NCI-H128 (cell line): ENCODE measurements around the gene PTPN1.
"Not testable (repeated sequence)": the region's sequence is repeated elsewhere in the genome, so short reads cannot be mapped to it uniquely, and the experiment has no call there.

Source experiments
- DNase-seq: peaks from one replicate; lab custom pipeline; 2025; ENCODE audit not compliant: unreplicated experiment; lab: John Stamatoyannopoulos, UW

Gene PTPN1

DNA sequence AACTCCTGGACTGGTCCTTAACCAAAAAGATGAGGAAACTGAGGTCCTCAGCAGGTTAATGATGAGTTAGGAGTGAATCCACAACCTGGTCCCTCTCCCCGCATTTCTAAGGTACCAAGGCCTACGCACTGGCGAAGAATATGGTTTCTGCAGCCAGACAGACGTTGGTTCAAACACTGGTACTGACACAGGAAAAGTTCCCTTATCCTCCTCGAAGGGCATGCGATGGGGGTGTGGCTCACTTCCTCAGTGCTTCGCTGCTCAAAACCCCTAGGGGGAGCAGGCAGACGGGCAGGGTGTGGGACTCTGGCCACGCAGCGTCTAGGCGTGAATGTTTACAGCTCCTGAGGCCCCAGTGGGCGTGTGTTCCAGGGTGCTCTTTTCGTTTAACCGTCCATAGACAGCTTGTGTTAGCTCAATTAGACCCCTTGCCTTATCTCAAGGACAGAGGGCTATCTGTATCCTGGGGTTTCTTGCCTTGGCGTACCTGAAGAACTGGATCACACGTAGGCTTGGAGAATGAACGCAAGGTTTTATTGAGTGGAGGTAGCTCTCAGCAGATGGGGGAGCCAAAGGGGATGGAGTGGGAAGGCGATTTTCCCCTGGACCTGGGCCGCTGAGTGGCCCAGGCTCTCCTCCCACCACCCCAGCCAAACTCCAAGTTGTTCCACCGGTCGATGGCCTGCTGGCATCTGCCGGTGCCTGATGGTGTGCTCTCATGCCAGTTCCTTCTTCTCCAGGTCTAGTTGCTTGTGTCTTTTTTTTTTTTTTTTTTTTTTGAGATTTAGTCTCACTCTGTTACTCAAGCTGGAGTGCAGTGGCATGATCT, 31.8 kb upstream of the PTPN1 start:
- DNase-seq: no peak

DNA sequence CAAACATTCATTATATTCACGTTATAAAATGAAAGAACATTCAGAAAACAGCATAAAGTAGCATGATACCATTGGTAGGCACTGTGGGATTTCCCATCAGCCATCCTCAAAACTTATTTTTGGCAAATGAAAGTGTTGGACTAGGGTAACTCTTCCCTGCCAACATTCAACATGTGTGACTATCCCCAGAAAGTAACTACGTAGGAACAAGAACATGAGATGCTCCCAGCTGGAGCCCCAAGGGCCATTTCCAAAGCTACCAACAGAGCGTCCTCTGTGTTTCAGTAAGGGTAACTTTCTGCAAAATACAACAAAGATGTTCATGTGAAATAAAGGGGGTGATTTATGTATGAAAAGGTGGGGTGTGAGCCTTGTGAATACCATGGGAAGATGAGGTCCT, 28.4 kb upstream of the PTPN1 start:
- DNase-seq: no peak

DNA sequence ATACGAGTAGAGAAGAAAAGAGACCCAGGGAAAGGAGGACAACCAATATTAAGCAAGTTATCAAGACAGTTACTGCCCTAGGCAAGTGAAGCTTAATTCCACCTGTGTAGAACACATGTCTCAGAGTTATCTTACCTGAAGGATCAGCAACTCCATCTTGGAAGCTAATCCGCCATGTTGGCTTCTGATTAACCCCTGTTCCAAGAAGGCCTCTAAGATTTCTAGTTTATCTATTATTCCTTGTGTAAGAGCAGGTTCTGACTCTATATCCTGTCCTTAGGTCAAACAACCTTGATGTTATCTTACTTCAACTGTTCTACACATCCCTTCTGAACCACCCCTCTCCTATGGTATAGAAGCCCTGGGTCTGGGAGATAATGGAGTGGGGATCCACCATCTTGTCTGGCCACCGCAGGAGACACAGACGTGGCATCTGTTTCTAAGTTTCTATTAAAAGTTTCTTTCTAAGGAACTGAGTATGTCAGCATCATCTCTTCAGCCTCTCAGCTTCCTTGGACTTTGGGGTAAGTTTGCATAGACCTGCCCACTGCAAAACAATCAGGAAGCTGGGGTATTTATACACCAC, 27.7 kb upstream of the PTPN1 start:
- DNase-seq: no peak

DNA sequence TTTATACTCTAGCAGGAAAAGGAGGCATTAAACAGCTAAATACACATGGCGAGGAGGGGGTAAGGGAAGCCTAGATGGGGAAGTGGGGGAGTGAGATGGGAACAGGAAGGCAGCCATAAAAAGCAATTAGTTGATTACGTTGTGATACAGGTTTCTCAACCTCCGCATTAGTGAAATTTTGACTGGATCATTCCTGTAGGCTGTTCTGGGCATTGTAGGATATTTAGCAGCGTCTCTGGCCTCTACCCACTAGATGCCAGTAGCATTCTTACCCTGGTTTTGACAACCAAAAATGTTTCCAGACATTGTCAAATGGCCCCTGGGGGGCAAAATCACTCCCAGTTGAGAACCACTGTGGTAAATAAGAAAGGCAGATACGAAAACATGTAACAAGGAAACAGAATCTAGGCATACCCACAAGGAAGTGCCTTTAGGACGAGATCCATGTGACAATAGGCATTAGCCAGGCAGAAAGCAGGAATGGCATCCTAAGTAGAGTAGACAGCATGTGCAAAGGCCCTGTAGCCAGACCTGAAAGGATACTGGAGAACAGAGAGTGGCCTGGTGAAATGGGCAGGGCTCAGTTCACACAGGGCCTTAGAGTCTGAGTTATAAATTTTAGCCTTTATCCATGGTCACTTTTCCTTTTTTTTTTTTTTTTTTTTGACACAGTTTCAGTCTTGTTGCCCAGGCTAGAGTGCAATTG, 25.8 kb upstream of the PTPN1 start:
- no peak for DNase-seq

DNA sequence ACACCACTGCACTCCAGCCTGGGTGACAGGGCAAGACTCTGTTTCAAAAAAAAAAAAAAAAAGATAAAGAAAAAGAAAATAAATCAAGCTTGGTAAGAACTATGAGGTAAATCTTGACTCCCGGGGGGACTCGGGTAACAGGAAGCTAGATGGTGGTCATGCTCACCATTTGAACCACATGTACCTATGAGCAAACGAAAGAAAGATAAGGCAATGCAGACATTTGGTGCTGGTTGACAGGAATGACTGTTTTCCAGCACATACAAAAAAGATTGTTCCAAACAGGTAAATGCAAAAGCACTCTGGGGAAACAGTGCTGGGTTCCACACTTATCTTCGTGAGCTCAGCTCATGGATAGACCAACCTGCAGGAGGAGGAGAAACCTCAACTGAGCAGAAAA, 22.8 kb upstream of the PTPN1 start:
- no peak for DNase-seq

DNA sequence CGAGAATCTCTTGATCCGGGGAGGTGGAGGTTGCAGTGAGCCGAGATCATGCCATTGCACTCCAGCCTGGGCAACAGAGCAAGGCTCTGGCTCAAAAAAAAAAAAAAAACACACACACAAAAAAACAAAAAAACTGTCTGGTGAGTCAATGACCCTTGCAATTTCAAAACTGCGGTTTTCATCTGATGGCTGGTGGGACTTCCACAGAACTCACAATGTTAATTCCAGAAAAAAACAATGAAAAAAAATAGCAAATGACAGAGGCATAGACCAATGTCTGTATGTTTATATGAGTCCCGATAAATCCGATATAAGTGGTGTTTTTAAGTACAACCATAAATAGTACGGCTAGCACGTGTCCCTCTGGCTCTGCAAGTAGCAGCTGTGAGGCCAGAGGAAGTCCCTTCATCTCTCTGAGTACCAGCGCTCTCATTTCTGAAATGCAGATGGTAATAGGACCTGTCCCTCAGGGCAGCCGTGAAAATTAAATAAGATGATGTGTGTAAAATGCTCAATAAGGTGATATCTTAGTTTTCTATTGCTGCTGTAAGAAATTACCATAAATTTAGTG, 21.9 kb upstream of the PTPN1 start:
- DNase-seq: no peak

DNA sequence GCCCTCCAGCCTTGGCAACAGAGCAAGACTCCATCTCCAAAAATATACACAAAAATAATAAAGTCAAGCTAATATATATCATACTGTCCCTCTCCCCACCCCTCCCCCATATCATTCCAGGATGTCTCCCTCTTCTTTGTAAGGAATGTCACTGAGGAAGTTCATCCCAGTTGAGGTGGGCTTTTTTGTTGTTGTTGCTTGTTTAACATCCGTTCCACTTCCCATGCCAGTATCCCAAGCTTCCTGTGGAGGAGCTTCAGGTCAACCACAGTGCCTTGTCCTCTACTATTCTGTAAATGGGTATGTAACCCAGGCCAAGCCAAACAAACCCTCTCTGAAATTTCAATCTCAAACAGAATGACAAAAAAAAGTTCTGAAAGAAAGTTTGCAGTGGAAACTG, 19.0 kb upstream of the PTPN1 start:
- DNase-seq: no peak

DNA sequence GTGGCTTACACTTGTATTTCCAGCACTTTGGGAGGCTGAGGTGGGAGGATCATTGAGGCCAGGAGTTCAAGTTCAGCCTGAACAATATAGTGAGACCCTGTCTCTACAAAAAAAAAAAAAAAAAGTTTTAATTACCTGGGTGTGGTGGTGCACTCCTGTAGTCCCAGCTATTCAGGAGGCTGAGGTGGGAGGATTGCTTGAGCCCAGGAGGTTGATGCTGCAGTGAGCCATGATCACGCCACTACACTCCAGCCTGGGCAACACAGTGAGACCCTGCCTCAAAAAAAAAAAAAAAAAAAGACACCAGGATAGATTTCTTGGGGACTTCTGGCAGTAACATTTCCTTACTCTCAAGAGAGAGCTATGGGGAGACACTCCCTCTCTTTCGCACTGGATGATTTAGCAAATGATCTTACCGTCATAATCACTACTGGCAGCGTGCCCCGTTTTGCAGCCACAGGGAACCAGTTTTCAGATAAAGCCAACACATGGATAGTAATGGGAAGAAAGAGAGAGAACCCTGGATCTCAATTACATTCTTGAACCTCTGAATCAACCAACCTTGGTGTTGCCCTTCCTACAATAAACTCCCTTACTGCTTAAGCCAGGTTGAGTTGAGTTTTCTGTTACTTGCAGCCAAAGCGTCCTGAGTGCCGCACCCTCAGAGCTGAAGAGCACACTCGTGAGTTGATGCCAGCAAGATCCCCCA, 18.1 kb upstream of the PTPN1 start:
- DNase-seq: no peak

DNA sequence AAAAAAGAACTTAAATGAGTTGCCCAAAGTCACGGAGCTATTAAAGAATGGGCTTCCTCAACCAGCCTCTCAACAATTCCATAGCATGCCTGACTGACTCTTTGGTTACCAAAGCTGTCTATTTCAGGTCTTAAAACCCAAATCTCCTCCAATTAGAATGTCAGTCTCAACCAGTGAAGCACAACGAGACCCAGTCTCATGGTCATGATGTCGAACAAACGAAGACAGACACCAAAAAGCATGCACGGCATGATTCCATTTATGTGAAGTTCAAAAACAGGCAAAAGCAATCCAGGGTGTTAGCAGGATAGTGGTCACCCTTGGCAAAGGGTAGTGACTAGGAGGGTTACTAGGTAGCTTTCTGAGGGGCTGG, 16.3 kb upstream of the PTPN1 start:
- no peak for DNase-seq

DNA sequence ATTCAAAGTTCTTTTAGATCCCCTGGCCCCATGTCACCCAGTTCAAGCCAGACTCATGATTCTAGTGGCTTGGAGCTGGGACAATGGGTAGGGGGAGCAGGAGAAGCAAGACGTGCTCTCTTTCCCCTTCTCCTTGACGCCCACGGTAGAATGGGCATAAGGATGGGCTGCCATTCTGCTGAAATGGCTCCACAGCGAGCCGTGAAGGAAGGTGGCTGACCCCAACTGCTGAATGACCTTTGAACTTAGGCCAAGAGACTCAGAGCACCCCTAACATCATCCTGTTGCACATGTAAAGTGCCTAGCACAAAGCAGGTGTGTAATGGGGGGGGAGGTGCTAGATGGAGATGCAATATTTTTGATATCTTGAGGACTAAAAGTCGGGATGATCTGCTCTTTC, 15.8 kb upstream of the PTPN1 start:
- DNase-seq: no peak

DNA sequence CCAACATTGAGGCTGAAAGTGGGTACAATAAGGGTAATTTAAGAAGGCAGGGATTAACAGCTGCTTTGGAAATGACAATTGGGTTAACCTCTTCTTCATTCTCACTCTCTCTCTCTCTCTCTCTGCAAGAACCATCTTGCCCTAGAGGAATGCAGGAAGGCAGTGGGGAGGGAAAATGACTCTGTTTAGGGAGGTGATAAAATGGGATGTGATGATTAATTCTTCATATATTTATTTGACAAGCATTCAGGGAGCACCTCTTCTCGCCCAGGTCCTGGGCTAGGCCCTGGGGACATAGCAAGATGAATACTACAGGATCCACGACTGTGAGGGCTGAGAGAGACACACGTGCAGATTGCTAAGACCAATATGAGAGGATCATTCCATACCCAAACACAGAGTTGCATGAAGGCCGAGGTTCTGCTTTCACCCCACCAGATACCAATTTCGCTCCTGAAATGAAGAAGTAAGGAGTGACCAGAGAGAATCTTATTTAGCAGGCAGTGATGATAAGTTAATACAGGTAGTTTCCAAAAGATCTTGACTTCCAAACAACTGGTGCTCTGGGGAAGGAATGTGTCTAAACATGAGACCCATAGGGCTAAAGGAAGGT, 13.3 kb upstream of the PTPN1 start:
- DNase-seq: no peak

DNA sequence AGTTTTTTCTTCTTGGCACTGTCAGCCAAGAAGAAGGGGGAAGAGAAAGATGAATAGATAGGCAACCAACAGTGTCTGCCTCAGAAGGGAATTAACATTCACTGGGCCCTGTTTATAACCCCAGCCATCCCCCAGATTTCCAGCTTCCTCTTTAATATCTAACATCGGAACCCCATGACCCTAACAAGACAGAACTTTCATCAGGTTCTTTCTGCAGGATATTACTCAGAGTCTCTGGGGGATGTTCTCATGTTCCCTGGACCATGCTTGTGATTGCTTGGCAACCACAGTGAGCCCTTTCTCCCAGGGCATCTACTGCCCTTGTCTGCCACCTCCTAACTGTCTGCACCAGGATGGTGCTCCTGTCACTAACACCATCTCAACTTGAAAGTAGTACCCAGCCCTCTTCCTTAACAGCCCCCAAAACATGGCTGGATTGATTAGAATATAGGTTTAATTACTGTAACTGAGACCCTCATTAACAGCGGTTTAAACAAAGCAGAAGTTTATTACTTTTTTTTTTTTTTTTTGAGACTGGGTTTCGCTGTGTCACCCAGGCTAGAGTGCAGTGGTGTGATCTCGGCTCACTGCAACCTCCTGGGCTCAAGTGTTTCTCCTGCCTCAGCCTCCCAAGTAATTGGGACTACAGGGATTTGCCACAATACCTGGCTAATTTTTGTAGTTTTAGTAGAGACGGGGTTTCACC, 12.0 kb upstream of the PTPN1 start:
- DNase-seq: no peak

DNA sequence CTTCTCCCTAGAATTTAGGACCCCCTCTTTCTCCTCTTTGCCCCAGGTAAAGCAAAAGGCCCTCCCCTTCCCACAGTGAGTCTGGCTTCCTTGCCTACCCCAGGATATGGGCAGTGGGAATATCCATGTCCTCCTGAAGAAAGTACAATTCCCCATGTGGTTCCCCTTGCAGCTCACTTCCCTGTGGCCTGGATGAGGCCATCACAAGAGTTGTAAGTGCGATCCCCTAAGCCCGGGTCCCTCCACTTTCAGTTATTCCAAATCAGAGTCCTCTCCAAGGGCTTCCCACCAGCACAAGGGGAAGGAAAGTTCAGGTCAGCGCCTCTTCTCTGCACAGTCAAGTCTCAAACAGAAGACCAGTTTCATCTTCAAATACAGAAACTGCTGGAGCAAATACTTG, 10.2 kb upstream of the PTPN1 start:
- no peak for DNase-seq

DNA sequence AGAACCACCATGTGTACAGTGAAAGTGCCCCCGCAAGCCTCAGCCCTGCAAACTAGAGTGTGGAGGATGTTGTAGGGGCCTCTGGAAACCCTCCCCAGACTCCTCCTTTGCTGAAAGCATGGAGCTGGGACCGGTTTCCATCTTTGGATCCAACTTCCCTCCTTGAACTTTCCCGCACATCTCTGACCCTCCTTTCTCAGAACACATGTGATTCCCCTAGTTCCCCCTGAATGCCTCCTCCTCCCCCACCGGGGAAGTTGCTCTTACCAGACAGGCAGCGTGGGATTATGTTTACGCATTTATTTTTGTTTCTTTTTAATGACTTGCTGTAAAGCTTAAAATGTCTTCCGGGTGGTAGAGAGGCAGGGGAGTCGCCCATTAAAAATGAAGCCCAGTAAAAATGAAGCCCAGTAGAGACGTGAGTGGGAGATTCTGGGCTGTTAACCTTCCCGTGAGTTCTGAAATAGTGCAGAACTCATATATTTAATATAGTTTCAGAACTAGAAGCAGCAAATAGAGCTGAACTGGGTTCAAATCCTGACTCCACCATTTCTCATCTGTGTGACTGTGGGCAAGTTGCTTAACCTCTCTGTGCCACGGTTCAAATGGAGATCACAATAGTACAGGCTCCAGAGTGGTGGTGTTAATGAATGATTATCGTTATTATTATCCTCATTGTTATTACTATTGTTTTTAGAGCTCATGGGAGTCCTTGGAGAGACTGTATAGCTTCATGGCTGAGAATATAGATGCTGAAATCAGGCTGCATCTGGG, 8.0 kb upstream of the PTPN1 start:
- DNase-seq: no peak

DNA sequence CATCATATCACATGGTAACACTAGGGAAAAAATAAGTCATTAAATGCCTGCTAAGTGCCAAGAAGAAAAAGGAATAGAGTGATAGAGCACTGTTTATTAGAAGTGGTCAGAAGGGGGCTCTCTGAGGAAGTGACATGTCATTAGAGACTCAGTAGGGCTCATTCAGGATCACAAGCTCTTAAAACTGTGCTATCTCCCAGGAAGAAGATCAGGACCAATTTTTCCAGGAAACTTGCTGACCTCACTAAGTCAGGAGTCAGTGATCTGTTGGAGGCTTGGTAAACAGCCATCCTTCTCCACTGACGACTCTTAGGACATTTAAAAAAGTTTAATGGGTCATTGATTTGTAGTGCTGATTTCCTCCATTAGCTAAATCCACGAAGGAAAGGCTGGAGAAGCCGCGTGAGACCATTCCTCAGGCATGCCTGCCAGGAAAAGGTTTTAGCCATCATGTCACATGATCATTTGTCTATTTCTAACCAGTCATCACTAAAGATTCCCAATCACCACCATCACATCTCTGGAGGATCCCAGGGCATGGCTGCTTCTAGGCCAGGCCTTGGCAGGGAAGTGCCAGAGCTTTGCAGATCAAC, 5.9 kb upstream of the PTPN1 start:
- DNase-seq: no peak

DNA sequence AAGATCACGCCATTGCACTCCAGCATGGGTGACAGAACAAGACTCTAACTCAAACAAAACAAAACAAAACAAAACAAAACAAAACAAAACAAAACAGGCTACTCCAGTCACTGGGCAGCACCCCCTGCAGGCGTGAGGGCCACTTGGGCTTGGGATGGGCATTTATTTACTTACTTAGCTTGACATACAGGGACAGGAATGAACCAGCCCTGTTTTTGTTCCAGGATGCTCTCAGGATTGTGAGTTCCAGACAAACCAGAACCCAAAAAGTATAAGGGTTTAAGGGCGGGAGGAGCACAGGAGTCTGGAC, 4.0 kb upstream of the PTPN1 start:
- no peak for DNase-seq

DNA sequence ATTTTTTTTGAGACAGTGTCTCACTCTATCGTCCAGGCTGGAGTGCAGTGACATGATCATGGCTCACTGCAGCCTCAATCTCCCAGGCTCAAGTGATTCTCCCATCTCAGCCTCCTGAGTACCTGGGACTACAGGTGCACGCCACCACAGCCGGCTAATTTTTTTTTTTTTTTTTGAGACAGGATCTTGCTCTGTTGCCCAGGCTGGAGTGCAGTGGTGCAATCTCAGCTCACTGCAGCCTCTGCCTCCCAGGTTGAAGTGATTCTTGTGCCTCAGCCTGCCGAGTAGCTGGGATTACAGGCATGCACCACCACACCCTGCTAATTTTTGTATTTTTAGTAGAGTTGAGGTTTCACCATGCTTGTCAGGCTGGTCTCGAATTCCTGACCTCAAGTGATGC, 2.4 kb upstream of the PTPN1 start:
- DNase-seq: not testable (repeated sequence)

DNA sequence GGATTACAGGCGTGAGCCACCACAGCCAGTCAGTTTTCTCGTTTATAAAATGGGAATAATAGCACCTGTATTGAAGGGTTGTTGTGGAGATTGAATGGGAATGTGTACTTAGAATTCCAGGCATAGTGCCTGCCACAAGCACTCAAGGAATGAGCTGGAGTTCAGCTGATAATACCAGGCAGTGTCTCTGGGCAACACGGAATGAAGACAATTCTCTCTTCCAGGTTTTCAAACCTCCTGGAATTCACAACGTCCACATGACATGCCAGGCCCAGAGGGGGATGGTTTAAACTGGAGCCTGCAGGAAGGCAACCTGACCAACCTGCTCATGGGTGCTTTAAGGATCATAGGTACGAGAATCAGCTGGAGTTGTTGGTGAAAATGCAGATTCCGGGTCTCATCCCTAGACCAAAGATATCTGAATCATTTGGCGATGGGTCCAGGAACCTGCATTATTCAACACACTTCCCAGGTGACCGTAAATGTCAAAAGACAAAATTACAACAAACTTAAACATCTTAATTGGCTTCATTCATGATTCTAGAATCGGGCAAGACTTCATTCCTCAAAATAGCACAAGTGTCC, 1.9 kb upstream of the PTPN1 start:
- no peak for DNase-seq
